GM18498 (cell line): ENCODE measurements around the gene RNF217.
"Not testable (repeated sequence)": the region's sequence is repeated elsewhere in the genome, so short reads cannot be mapped to it uniquely, and the experiment has no call there.

Experiments used
- ATAC-seq: cut with Tn5 transposase; IDR thresholded peaks from one replicate; pipeline ENCODE4 v1.9.1; 2021; ENCODE audit warnings: mild to moderate bottlenecking, moderate library complexity; ENCODE audit not compliant: unreplicated experiment

Gene RNF217, protein sequence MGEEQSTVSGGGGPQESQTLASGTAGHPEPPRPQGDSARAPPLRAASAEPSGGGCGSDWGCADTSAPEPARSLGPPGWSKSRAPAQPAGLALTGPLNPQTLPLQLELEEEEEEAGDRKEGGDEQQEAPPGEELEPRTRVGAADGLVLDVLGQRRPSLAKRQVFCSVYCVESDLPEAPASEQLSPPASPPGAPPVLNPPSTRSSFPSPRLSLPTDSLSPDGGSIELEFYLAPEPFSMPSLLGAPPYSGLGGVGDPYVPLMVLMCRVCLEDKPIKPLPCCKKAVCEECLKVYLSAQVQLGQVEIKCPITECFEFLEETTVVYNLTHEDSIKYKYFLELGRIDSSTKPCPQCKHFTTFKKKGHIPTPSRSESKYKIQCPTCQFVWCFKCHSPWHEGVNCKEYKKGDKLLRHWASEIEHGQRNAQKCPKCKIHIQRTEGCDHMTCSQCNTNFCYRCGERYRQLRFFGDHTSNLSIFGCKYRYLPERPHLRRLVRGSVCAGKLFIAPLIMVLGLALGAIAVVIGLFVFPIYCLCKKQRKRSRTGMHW

DNA sequence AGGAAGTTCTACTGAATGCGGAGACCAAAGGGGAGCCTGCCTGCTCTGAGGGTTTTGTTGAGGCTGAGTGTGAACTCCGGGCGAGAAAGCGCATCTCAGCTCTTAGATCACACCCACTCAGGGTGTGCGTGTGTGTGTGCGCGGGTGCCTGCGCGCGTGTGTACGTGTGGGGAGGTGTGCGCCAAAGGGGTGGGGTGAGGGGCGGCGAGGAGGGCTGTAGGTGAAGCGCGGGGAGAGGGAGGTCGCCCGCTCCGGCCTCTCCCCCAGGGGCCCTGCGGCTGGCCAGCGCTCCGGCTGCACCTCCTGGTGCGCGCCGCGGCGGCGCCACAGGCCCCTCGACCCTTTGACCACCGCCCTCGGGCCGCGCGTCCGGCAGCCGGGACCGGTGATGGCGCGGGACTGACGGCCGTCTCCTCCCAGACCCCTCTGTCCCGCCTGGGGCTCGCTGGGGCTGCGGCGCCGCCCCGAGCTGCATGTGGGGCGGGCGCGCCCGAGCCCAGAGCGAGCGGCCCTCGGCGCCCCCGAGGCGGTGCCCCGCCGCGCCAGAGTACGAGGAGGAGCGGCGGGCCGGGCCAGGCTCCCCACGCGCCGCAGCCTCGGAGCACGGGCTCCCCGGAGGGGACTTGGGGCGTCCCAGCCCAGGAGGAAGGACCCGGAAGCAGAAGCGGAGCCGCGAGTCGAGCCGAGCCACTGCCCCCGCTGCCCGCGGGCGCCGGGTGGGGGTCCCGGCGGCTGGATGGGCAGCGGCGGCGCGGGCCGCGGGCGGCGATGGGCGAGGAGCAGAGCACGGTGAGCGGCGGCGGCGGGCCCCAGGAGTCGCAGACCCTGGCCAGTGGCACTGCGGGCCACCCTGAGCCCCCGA is at the start of gene RNF217:
Gene RNF217 (plus strand): TSS at position 661 of the 862 bp plus-strand sequence. CDS start 108 bp downstream, at position 769.
- peak; percentile 43 for ATAC-seq

DNA sequence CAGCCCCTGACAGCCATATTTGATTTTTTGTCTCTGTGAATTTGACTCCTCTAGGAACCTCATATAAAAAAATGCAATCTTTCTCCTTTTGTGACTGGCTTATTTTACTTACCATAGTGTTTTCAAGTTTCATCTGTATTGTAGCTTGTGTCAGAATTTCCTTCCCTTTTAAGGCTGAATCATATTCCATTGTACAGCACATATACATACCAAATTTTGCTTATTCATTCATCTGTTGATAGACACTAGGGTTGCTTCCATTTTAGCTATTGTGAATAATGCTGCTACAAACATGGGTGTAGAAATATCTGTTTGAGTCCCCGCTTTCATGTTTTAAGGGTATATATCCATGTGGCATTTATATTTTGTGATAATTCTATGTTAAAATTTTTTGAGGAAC is 49.2 kb upstream of the RNF217 start:
- ATAC-seq: no peak

DNA sequence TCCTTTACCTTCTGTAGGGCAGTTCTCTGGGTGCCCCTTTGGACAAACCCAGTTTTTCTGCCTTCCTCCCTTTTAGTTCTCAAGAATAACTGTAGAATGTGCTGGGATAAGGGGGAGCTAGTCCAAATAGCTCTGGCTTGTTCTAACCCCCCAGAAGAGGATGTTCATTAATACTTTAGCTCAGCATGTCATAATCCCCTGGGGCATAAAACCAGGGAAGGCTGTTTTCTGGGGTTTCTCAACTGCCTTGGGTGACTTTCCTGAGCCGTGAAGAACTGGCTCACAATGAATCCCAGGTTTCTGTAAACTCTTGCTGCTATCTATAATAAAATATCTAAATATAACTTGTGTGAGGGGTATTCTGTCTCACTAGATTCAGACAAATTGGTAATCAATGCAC is 44.5 kb upstream of the RNF217 start:
- no peak for ATAC-seq

DNA sequence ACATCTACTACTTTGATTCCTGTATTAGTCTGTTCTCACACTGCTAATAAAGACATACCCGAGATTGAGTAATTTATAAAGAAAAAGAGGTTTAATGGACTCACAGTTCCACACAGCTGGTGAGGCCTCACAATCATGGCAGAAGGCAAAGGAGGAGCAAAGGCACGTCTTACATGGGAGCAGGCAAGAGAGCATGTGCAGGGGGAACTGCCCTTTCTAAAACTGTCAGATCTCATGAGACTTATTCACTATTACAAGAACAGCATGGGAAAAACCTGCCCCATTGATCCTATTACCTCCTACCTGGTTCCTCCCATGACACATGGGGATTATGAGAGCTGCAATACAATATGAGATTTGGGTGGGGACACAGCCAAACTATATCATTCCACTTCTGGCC is 42.5 kb upstream of the RNF217 start:
- ATAC-seq: not testable (repeated sequence)

DNA sequence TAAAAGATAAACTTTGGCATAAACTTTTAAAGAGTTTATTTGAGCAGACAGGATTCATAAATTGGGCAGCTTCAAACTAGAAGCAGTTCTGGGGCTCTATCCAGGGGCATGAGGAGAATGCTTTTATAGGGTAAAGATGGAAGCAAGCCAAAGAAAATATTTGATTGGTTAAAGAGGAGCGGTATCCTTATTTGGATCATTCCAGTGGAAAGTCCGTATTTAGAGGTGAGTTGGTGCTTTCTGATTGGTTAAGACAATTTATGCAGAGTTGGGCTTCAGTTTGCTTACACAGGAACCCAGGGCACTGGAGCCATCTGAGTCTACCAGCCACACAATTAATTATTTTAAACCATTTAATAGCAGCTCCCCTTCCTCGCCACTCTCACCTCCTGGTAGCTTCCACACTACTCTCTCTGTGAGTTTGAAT is 37.9 kb upstream of the RNF217 start:
- no peak for ATAC-seq

DNA sequence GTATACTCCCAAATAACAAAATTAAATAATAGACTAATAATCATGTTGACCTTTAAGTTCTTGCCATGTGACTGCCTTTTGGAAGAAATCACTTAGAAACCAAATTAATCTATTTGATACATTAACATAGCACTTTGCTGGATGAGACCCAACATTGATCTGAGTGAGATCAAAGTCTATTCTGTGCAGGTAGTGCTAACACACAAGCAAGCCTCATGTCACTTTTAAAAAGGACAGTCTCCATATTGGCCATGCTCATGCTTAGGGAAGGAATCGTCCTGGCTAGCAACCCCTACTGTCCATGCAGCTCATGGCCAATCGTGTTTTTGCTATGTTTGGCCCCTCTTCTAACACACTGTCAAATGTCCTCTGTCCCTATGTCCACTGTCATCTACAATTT is 35.8 kb upstream of the RNF217 start:
- ATAC-seq: no peak

DNA sequence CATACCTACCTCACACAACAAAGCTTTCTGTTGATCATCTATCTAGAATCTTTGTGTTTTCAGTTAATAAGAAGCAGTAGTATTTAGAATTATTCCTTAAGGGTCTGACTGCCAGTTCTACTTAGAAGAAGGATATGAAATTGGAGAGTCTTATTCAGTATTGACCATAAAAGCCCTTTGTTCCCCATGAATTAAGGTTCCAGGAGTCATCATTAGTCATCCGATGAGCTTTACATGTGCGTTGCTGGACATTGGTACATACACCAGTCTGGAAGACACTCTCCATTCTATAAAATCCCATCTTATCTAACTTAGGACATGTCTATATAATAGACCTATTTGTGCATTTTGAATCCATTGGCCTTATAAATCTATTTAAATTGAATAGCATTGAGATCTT is 34.4 kb upstream of the RNF217 start:
- ATAC-seq: no peak

DNA sequence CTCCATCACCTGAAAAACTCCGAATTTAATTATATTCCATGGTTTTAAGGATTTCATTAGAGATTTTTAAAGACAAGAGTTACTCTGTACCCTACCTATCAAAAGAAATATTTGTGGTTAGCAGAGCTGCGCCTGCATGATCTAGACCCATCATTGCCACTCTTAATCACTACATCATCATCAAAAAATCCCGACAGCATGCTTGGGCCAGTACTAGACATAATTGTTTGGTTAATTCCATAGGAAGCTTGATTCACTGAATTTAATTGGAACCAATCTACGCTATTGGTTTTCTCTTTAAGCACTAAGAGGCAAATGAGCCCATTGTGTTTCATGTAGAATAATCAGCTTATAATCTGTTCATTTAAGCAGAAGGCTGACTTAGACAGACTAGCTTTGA is 33.4 kb upstream of the RNF217 start:
- ATAC-seq: no peak

DNA sequence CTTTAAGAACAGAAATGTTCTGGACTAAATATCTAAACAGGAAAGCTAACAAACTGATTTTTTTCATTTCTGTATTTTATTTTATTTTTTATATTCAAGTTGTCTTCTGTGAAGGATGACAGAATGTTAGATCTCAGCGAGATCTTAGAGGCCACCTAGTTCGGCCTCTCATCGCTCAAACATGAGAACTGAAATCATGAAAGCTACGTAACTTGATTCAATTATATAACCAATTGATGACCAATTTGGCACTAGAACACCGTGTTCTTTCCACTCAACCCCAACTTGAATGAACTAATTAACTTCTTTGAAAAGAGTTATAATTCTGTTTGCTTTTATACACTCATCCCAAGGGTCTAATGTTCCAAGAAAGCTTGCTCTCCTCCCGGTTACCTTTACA is 24.6 kb upstream of the RNF217 start:
- ATAC-seq: no peak

DNA sequence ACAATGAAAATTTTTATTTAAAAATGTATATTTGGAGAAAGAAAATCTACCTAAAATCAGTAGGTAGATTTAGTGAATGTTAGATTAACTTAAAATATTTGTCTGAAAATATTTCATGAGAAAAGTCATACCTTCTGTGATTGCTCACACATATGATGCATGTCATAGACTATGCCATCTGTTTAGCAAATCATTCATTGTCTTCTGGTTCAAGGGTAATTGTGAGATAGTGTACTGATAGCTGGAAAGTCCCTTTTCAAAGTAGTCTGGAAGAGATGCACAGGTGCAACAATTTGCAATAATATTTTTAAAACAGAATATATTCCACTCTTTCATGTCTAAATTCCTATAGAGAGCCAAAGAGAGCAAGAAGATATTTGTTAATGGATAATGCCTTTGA is 21.0 kb upstream of the RNF217 start:
- ATAC-seq: no peak

DNA sequence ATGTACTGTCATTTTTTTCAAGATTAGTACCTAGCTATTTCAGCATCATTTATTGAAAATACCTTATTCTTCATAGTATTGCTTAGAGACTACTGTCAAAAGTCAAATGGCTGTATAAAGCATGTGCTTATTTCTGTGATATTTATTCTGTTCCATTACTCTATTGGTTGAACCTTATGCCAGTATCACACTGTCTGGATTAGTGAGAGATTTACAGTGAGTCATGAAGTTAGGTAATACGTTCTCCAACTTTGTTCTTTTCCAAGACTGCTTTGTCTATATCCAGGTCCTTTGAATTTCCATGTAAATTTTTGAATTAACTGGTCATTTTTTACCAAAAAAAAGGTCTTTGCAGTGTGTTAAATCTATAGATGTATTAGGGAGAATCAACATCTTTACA is 18.6 kb upstream of the RNF217 start:
- ATAC-seq: no peak

DNA sequence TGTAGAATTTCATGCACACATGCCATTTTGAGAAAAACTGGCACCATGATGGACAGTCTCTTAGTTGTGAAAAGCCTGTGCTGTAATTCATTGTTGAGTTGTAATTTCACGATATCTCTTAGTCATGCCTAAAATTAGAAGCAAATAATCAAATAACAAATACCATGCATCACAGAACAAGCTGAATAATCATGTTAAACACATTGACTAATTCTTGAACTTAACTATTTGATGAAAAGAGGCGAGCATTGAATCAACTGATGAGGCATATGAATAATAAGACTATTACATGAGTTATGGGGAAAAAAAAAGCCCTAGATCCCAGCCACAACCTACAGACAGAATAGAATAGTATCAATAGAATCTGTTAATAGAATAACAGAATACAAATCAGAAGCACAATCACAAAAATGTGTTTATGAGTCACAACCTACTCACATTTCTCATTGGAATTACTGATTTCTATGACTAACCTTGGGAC is 14.2 kb upstream of the RNF217 start:
- no peak for ATAC-seq

DNA sequence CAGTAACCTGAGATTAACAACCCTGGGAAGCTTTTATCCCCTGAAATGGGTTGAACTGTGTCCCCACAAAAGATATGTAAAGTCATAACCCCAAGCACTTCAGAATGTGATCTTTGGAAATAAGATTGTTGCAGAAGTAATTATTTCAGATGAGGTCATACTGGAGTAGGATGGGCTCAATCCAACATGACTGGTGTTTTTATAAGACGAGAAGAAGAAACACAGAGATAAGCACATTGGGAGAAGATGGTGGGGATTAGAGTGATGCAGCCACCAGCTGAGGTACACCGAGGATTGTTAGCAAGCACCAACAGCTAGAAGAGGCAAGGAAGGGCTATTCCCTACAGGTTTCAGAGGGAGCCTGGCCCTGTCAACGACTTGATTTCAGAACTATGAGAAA is 12.5 kb upstream of the RNF217 start:
- no peak for ATAC-seq

DNA sequence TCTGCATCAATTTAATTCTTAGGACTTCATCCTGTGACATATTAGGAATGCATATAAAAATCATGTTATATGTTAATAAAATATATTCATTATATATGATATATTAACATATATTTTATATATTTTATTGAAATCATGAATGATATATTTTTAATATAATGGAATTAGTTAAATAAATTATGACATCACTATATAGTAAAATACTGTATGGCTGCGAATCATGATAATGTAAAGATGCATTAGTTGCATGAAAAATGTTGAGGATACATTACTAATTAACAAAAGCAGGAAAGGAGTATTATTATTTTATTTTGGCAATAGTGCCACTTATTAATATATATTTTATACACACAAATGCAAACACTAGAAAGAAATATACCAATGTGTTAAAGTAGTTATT is 8.4 kb upstream of the RNF217 start:
- no peak for ATAC-seq

DNA sequence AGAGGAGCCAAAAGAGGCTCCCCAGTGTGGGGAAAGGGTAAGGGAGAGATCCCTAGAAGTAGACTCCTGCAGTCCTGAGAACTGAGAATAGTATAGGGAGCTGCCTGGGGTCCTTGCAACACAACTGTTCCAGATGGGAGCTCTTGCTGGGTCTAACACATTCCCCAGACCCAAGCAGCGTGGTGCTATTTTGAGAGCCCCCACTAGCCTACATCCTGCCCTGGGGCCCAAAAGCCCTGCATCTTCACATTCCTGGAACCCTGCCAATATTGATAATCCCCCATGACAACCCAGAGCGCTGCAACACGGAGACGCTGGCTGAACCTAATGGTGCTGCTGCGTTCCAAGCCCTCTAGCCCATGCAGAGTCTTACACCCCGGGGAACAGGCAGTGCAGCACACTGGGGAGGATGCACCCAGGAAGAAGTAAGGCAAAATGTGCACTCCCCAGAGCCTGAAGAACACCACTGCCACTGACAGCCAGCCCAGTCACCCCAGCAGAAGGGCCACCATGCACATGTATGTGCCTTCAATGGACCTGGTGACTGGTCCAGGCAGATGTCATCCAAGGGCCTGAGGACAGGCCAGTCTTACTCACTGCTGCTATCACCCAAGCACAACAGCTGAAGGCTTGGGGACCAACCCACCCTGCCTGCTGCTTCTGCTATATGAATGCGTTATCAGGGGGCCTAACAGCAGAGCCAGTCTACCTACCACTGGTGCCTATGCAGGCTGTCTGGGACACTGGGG is 7.0 kb upstream of the RNF217 start:
- ATAC-seq: no peak

DNA sequence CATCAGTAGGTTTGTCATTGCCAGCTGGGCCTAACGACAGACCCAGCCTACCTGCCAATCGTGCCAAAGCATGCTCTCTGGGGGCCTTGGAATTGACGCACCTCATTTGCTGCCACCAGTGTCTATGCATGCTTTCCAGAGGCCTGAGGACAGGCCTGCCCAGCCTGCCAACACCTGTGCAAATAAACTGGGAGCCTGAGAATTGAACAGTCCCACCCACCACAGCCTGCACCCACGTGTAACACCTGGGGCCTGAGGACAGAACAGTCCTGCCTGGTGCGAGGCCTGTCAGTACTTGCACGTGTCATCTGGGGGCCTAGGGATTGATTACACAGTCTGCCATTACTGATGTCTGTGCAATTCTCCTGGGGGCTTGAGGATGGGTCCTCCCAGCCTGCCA is 6.2 kb upstream of the RNF217 start:
- no peak for ATAC-seq

DNA sequence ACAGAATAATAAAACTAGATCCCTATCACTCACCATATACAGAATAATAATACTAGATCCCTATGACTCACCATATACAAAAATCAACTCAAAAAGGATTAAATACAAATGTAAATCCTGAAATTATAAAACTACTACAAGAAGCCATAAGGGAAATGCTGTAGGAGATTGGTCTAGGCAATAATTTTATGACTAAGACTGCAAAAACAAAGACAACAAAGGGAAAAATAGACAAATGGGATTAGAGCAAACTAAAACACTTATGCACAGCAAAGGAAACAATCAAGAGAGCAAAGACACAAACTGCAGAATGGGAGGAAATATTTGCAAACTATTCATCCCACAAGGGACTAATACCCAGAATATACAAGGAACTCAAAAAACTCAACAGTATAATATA is 4.1 kb upstream of the RNF217 start:
- no peak for ATAC-seq

DNA sequence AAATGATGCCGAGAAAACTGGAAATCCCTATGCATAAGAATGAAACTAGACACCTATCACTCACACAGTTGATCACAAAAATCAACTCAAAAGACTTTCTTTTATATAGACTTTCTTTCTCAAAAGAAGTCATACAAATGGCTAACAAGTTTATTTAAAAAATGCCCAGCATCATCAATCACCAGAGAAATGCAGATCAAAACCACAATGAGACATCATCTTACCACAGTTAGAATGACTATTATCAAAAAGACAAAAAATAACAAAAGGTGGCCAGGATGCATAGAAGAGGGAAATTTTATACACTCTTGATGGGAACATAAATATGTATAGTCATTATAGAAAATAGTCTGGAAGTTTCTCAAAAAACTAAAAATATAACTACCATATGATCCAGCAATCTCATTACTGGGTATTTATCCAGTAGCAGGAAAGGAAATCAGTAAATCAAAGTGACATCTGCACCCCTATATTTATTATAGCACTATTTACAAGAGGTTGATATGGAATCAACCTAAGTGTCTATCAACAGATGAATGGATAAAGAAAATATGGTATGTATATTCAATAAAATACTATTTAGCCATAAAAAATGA is 3.4 kb upstream of the RNF217 start:
- no peak for ATAC-seq

DNA sequence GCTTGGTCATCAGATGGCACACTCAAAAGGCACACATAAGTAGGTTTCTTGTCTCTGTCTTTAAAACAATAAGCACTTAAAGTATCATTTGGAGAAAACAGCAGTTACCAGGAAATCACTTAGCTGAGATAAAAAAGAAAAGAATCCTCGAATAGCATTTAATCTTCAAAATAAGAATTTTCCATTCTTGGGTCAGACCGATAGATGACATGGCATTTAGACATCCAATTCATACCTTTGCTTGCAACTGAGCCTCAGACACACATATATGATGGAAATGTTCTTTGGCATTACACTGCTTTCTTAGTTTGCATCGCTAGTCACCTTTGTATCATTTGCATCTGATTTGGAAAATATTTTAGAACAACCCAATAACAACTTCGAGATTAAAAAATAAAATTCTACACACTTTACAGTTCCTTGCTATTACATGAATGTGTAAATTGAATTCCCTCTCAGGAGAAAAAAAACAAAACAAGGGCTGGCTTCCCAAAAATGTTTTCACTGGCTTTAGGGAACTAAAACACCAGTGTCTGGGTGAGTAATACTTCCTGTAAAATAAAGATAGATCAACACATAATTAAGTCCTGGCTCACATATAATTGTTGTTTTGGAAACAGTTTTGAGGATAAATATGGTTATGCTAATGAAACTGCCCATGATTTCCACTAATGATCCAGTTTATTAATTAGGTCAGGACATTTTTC is 1.3 kb upstream of the RNF217 start:
- ATAC-seq: no peak

DNA sequence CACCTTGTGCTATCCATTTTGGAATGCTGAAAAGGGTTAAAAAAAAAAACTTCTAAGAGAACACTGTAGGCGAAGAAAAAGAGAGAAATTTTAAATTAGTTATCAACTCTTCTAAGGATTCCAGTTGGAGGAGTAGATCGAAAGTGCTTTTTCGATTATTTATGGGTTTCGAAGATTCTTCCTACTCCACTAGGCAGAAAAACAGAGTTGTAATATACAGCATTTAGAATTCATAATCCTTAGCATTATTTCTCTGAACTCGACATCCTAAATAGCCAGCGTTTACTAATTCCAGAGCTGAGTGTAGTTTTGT is 817 bp upstream of the RNF217 start:
- no peak for ATAC-seq
